GM18858 (cell line): Measurements from ENCODE around the gene CRTAP.
"Not testable (repeated sequence)": the region's sequence is repeated elsewhere in the genome, so short reads cannot be mapped to it uniquely, and the experiment has no call there.

Experiments
- ATAC-seq: cut with Tn5 transposase; IDR thresholded peaks from one replicate; pipeline ENCODE4 v1.9.1; 2021; ENCODE audit not compliant: unreplicated experiment

CRTAP gene

DNA sequence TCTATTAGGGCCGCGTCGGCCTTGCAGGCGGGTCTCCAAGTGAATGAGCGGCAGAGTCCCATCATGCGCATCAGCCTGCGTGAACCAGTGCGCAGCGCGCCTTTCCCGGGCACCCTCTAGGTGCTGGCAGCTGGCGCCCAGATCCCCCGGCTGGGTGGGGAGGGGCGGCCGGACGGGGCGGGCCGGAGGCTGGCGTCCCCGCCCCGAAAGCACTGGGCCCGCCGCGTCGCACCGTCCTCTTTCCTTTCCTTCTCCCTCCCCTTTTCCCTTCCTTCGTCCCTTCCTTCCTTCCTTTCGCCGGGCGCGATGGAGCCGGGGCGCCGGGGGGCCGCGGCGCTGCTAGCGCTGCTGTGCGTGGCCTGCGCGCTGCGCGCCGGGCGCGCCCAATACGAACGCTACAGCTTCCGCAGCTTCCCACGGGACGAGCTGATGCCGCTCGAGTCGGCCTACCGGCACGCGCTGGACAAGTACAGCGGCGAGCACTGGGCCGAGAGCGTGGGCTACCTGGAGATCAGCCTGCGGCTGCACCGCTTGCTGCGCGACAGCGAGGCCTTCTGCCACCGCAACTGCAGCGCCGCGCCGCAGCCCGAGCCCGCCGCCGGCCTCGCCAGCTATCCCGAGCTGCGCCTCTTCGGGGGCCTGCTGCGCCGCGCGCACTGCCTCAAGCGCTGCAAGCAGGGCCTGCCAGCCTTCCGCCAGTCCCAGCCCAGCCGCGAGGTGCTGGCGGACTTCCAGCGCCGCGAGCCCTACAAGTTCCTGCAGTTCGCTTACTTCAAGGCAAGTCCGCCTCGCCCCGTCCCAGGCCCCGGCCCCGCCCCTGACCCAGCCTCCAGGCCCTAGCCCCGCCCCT is at the start of gene CRTAP:
CRTAP (plus strand) TSS at position 243 of the 850 bp plus-strand sequence; CDS start at position 307, 64 bp downstream.
- peak; percentile 59 for ATAC-seq

DNA sequence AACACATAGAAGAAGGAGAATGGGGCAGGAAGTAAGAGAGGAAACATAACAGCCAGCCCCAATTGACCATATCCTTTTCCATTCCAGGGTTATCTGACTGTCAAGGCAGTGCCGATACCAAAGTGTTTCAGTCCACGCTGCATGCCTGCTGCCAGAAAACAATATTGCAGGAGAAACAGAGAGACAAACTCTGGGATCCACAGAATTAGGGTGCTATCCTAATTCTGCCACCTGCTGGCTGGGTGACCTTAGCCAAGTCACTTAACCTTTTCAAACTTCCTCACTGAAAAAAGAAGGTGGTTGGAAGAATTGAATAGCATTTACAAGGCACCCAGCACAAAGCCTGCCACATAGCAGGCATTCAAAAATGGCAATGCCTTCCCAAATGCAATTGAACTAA is 48.9 kb upstream of the CRTAP start:
- ATAC-seq, result no peak

DNA sequence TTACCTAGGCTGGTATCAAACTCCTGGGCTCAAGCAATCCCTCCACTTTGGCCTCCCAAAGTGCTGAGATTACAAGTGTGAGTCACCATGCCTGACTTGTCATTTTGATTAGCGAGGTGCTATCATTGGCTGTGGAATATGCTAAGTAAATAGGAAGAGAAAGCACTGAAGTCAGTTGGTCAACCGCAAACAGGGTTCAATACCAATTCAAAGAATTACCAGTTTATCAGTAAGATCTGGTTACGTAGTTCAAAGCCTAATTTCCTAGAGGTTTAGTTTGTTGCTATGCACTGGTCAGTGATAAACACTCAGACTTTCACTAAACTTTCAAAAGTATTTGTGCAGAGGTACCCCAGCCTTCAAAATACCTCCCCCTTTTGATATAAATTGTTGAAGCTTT is 46.3 kb upstream of the CRTAP start:
- ATAC-seq, result no peak

DNA sequence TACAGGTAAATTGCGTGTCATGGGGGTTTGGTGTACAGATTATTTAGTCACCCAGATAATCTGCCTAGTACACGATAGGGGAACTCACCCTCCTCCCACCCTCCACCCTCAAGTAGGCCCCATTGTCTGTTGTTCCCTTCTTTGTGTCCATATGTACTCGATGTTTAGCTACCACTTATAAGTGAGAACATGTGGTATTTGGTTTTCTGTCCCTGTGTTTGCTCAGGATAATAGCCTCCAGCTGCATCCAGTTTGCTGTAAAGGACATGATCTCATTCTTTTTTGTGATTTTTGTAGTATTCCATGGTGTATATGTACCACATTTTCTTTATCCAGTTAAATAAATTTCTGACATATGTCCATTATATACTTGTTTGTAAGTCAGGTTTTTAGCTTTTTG is 44.0 kb upstream of the CRTAP start:
- ATAC-seq, result not testable (repeated sequence)

DNA sequence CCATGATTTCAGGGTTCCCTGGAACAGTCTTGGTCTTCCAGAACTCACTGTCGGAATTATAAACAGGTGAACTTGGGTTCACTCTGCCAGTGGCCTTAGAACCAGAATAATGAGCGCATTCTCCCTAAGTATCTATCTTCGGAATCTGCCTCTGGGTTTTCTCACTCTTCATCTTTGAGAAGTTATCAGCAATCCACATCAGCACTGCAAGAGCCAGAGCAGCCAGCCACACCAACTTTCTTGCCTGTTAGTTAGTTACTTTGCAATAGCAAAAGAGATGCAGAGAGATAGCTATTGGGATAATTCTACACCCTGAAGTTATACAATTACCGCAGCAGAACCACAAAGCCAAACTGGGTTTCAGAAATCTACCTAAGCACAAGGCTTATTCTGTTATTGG is 42.6 kb upstream of the CRTAP start:
- ATAC-seq, result no peak

DNA sequence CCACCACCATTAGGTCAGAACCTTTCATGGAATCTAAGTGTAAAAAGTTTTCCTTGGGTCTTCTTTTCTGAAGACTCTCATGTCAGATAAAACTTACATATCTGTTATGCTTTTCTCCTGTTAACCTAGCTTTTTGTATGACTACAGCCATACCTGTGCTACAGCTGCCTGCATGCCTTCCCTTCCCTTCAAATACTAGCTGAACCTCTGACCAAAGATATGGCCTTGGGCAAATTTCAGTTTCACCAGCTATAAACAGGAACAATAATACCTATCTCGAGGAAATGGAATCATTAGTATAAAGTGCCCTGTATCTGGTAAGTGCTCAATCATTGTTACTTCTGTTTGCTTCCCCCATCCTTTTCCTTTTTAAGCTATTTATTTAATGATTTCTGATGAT is 41.9 kb upstream of the CRTAP start:
- ATAC-seq, result no peak

DNA sequence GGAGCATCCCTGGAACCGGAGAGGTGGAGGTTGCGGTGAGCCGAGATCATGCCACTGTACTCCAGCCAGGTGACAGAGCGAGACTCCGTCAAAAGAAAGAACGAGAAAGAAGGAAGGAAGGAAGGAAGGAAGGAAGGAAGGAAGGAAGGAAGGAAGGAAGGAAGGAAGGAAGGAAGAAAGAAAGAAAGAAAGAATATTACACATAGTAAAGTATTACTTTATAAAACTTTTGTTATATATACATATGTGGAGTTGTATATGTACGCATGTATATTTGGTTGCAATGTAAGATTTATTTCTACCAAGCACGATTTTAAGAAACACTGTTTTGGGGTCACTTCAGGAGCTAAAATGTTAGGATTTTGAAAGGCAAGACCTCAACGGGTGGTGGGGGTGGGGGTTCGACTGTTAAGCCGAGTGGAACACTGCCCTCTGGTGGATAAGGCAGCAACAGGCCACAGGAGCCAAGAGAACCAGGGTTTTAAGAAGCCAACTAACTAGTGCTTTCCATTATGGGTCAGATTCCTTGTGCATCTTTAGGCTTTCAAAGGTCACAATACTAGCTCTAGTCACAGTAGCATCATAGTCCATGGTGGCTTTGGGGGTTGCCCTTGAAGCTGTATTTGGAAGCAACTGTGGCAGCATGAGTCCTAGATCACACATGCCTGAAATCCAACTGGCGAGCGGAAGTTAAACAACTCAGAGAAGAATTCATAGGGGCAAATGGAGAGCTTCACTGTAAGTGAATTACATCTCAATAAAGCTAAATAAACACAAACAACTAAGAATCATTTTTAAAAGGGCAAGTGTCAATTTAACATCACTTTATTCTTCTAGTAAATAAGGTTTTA is 39.4 kb upstream of the CRTAP start:
- no peak for ATAC-seq

DNA sequence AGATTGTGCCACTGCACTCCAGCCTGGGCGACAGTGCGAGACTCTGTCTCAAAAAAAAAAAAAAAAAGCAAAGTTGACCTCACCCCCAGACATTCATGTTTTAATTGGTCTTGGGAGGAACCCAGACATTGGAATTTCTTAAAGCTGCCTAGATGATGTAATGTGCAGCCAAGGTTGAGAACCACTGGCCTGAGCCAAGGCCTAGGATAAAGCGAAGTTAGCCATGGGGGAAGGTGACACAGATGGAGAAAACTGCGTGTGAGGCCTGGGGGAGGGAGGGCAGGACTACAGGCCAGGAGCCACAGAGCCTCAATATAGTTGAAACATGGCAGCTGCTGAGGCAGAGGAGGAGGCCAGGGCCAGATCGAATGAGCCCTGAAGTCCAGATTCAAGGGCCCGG is 37.8 kb upstream of the CRTAP start:
- no peak for ATAC-seq

DNA sequence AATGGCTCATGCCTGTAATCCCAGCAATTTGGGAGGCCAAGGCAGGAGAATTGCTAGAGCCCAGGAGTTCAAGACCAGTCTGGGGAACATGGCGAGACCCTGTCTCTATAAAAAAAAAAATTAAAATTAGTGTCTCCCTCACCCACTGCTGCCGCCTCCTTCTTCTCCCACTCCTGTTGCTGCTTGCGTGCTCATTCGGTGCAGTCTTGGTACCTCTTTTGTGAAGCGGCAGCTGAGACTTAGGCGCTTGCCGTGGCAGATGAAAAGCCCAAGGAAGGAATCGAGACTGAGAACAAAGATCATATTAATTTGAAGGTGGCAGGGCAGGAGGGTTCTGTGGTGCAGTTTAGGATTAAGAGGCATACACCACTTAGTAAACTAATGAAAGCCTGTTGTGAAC is 36.9 kb upstream of the CRTAP start:
- no peak for ATAC-seq

DNA sequence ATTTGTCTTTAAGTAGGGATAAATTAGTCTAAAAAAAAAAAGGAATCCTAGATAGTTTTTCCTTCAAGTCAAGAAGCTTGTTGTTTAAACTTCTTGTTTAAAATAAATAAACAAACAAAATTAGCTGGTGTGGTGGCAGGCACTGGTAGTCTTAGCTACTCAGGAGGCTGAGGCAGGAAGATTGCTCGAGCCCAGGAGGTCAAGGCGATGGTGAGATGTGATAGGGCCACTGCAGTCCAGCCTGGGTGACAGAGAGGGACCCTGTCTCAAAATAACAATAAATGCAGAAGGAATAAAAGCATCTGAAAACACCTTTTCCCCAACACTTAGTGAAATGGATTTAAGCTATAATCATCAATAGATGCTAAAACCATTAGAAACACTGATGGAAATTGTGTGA is 35.8 kb upstream of the CRTAP start:
- ATAC-seq, result no peak

DNA sequence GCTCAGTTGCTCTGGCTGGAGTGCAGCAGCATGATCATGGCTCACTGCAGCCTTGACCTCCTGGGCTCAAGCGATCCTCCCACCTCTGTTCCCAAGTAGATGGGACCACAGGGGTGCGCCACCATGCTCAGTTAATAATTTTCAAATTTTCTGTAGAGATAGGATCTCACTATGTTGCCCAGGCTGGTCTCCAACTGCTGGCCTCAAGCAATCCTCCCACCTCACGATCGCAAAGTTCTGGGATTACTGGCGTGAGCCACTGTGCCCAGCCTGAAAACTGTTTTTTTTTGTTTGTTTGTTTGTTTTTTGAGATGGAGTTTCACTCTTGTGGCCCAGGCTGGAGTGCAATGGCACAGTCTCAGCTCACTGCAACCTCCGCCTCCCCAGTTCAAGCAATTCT is 34.0 kb upstream of the CRTAP start:
- not testable (repeated sequence) for ATAC-seq

DNA sequence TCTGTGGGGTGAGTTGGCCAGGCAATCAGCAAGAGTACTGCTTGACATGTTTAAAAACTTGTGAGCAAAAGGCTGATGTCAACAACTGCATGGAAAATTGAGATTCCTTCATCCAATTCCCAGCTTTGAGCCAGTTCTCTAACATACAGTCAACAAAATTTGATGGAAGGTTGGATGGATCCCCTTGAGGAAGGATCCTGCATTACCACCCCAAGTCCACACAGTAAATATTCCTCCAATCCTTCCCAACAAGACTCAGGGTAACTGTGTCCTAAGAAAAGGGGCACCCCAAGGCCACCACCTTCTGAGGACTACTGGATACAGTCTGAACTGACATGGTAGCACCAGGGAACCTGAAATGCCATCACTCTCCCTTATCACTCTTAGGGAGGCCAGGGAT is 32.0 kb upstream of the CRTAP start:
- ATAC-seq, result no peak

DNA sequence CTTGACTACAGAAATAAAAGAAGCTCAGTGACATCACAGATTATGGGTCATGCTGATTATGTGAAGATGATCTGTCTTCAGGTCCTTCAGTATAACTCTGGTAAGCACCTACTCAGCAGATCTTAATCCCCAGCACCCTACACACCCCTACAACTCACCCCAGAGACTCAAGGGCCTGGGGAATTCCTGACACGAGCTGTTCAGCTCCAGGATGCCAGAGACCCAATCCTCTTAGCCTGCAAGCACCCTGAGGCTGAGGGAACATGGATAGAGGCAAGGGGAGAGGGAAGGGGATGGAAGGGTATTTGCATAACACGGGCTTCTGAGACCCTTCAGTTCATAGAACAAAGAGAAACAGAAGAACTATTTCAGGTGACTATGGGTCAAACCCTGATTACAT is 29.9 kb upstream of the CRTAP start:
- no peak for ATAC-seq

DNA sequence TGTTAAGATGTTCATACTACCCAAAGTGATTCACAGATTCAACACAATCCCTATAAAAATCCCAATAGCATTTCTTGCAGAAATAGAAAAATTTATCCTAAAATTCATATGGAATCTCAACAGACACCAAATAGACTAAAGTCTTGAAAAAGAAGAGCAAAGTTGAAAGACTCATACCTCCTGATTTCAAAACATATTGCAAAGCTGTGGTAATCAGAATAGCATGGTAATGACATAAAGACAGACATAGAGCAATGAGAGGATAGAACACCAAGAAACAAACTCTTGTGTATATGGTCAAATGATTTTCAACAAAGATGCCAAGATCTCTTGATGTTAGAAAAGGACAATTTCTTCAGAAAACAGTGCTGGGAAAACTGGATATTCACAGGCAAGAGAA is 25.1 kb upstream of the CRTAP start:
- ATAC-seq, result no peak

DNA sequence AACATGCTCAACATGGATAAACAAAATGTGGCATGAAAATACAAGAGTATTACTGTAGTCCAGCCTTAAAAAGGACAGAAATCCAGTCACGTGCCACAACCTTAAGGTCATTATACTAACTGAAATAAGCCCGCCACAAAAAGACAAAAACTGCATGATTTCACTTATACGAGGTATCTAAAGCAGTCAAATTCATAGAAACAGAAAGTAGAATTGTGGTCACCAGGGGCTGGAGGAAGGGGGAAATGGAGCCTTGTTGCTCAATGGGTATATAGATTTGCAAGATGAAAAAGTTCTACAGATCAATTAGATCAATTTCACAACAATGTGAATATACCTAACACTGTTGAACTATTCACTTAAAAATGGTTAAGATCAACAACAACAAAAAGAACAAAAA is 24.3 kb upstream of the CRTAP start:
- peak; percentile 88 for ATAC-seq

DNA sequence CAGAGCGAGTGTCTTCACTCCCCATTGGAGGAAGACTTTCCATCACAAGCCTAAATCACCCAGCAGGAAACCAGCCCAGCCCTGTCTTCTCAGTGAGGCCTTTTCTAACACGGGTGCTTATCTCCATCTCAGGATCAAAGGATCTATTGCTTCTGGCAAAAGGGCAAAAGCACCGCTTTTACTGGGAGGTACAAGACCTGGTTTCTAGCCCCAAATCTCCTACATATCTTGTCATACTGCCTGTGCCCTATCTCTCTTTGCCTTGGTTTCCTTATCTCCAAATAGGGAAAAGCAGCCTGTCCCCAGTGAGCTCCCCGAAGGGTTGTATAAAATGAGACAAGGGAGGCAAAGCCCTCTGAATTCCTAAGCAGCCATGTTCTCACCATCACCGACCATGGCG is 22.1 kb upstream of the CRTAP start:
- ATAC-seq, result no peak

DNA sequence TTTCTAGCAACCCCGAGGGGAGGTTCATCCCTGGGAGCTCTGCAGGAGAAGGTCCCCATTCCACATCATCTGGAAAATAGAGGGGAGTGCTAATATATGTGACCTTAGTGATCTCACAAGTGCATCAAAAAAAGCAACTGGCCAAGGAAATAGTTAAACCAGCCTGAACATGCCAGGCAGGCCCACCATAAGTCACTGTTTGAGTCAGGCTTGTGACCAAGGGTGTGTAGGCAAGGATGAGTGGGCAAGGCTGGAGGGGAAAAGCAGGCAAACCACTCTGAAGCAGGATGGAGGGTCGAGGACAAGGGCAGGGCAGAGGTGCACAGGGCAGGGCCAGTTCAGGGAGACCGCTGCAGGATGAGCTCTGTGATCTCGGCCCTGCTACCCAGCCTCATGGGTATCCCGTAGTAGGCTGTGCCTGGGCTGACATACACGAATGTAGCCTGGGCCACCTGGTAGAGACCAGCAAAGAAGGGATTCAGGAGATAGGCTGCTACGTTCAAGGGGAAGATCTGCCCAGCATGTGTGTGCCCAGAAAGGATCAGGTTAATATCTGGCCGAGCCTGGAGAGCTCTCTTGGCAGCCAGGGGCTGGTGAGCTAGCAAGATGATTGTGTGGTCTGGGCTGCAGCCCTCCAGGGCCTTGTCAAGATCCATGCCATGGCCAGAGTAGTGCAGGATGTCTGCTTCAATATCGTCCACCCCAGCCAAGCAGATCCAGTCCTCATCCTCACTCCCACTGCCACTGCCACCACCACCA is 21.1 kb upstream of the CRTAP start:
- ATAC-seq, result no peak

DNA sequence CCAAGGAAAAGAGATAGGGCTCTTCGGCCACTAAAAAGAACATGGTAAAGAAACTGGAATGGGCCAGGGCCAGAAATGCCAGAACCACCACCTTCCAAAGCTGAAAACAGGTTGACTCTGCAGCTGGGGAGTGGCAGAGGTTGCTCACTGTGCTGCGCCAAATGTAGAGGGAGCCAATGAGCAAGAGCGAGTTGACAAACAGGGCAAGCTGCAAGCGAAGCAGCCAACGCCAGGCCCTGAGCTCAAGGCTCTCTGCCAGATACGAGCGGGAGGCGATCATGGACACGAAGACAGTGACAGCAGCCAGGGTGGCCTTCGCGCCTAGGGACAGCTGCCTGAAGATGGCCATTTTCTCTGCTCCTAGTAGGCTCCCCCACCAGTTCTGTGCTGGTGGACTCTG is 20.0 kb upstream of the CRTAP start:
- no peak for ATAC-seq

DNA sequence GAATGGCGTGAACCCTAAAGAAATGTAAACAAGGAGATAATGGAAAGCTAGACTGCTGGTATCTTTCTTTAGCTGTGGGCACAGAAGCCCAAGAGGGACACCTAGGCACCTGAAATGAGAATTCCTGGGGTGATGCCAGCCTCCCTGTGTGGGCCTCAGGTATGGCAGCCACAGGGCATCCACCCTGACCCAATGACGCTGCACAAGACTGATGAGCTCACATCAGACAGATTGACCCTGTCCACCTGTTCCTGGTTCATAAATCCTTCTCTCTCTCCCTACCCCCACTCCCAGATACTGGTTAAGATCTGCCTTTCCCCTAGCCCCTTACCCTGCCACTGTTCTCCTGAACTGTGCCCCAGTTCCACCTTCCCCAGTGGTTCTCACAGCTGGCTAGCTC is 18.4 kb upstream of the CRTAP start:
- ATAC-seq, result no peak

DNA sequence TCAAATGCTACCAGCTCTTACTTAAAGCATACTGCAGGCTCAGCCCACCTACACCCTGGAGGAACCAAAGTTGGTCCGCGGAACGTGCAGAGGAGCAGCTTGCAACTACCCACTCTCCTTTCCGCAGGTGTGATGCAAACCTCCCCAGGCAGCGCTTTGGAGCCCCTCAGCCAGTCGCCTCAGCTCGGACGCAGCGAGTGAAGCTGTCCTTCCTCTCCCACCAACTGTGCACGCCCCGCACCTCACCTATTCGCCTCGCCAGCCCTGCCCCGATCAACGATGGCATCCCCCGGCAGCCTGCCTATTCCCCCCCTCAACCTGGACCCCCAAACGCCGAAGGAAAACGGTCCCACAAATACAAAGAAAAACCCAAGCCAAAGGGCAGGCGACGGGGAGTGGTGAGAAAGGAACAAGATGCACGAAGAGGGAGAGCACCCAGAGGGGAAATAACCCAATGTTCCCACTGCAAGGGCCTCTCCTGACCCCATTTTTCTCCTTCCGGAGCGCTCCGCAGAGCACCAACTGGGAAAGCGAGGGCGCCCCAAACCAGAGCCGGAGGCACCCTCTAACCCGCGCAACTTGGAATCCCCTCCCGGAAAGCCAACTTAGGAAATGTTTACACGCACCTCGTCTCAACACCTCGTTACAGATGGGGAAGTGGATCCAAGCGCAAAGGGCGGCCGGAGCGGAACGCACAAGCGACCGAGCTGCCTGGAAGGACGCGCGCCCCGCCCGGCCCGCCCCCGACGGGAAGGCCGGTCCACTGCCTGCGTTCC is 17.5 kb upstream of the CRTAP start:
- peak; percentile 26 for ATAC-seq
